Endodermal cell (in vitro differentiated cells): Measurements from ENCODE around the gene NPSR1. TPM values are rescaled to one million over a fixed set of nuclear protein-coding genes. Genes with fewer than 3 reads are reported as not detected.

Experiments
- DNase-seq: peaks from one replicate; pipeline ENCODE4 v3.0.0-alpha.2; 2017
- H3K27ac ChIP-seq: 2 replicates; pipeline ENCODE4 v1.5.1; 2013; ENCODE audit warnings: mild to moderate bottlenecking, low read depth, low read length, moderate library complexity
- H3K27me3 ChIP-seq: 2 replicates; pipeline ENCODE4 v1.6.1; 2013; ENCODE audit warnings: mild to moderate bottlenecking, low read length, moderate library complexity; ENCODE audit not compliant: insufficient read depth, control insufficient read depth, poor library complexity, severe bottlenecking
- H3K36me3 ChIP-seq: 2 replicates; pipeline ENCODE4 v1.7.0; 2013; ENCODE audit warnings: mild to moderate bottlenecking, low read length, moderate library complexity; ENCODE audit not compliant: control insufficient read depth, insufficient read depth
- H3K4me1 ChIP-seq: one replicate; pipeline ENCODE4 v1.7.0; 2013; ENCODE audit warnings: low read length; ENCODE audit not compliant: control insufficient read depth, insufficient read depth
- H3K4me3 ChIP-seq: 2 replicates; pipeline ENCODE4 v1.5.1; 2013; ENCODE audit warnings: mild to moderate bottlenecking, low read length, moderate library complexity
- H3K9ac ChIP-seq: 2 replicates; pipeline ENCODE4 v1.6.1; 2013; ENCODE audit warnings: mild to moderate bottlenecking, low read length, moderate library complexity; ENCODE audit not compliant: poor library complexity, severe bottlenecking; ENCODE audit errors: extremely low read depth
- H3K9me3 ChIP-seq: 2 replicates; pipeline ENCODE4 v1.6.1; 2013; ENCODE audit warnings: mild to moderate bottlenecking, low read length, moderate library complexity; ENCODE audit not compliant: control insufficient read depth
- H3K27ac Mint-ChIP-seq: 2 replicates; pipeline ENCODE4 v1.8.0; 2020; ENCODE audit warnings: mixed read lengths
- H3K27me3 Mint-ChIP-seq: 2 replicates; pipeline ENCODE4 v1.8.0; 2021; ENCODE audit warnings: mild to moderate bottlenecking, mixed read lengths; ENCODE audit not compliant: insufficient read depth
- H3K36me3 Mint-ChIP-seq: 2 replicates; pipeline ENCODE4 v1.8.0; 2020; ENCODE audit warnings: low read depth, mixed read lengths
- H3K4me1 Mint-ChIP-seq: 2 replicates; pipeline ENCODE4 v1.8.0; 2020; ENCODE audit warnings: mixed read lengths
- H3K4me3 Mint-ChIP-seq: 2 replicates; pipeline ENCODE4 v1.8.0; 2020; ENCODE audit warnings: mild to moderate bottlenecking, moderate library complexity, mixed read lengths
- H3K9me3 Mint-ChIP-seq: 2 replicates; pipeline ENCODE4 v1.8.0; 2020; ENCODE audit warnings: mild to moderate bottlenecking, mixed read lengths
- WGBS, 2 experiments: methylation state at CpG; one replicate each; pipeline versions ENCODE4 v1.1.5 to v1.1.7; 2013; ENCODE audit warnings: missing lambda C conversion rate in 2 of 2, mixed read lengths in 1 of 2; ENCODE audit not compliant: insufficient coverage in 1 of 2, insufficient read length in 1 of 2; 5-methylcytosine and 5-hydroxymethylcytosine counted together
- total RNA-seq, 2 donors: library from RNA; stranded (reverse); fragmentation: NEBNext Ultra II Directional in 1 of 2; extraction: Animal tissue kit (Norgen Biotek cat#: 25700) in 1 of 2; gene quantifications; 2 replicates in 1 of 2; 3 replicates in 1 of 2; pipeline ENCODE4 v1.2.1, GENCODE V29; 2021
- TF ChIP-seq, protein P1 (sequence below): fragments of 200-600 bp; sonication (generic); conservative IDR thresholded peaks from 2 replicates; pipeline ENCODE4 v1.5.0; 2021; ENCODE audit warnings: antibody characterized with exemption, mild to moderate bottlenecking

Gene NPSR1
- total RNA-seq, 2 donors from 2014 or later = not detected

DNA sequence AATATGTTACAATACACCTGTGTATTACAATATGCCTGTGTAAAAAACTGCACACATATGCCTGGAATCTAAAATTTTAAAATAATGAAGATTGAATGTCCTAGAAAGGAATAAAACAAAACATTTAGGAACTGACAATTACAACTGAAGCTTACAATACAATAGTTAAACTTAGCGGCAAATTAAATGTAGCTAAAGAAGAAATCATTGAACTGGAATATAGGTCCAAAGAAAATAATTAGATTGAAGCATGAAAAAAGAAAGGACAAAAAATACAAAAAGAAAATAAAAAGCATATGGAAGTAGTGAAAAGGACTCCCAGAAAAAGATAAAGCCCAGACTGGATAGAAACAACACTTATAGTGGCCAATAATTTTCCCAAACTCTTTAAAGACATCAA lies 38.4 kb downstream of the NPSR1 start:
- Histone ChIP-seq H3K9ac (no peak overlapping the region), H3K36me3 (no peaks in the 10 kb centered on the region), H3K27ac (no peak overlapping the region), H3K4me1 (no peaks in the 10 kb centered on the region), H3K9me3 (peaks cover 20% of the 10 kb centered on the region), H3K4me3 (peak overlapping the region; percentile 30), H3K27me3 (no peaks in the 10 kb centered on the region)
- Mint-ChIP-seq H3K4me1 (no peaks in the 10 kb centered on the region), H3K27ac (no peak overlapping the region), H3K4me3 (no peak overlapping the region), H3K36me3 (no peaks in the 10 kb centered on the region), H3K9me3 (peaks cover 41% of the 10 kb centered on the region), H3K27me3 (no peaks in the 10 kb centered on the region)
- TF ChIP-seq, protein P1, sequence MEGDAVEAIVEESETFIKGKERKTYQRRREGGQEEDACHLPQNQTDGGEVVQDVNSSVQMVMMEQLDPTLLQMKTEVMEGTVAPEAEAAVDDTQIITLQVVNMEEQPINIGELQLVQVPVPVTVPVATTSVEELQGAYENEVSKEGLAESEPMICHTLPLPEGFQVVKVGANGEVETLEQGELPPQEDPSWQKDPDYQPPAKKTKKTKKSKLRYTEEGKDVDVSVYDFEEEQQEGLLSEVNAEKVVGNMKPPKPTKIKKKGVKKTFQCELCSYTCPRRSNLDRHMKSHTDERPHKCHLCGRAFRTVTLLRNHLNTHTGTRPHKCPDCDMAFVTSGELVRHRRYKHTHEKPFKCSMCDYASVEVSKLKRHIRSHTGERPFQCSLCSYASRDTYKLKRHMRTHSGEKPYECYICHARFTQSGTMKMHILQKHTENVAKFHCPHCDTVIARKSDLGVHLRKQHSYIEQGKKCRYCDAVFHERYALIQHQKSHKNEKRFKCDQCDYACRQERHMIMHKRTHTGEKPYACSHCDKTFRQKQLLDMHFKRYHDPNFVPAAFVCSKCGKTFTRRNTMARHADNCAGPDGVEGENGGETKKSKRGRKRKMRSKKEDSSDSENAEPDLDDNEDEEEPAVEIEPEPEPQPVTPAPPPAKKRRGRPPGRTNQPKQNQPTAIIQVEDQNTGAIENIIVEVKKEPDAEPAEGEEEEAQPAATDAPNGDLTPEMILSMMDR = no peak
- no peak for DNase-seq
- 90% methylated on average over 1 of the region's 1 CpG; no CpG with 5 or more reads in 1 of the 2 experiments for WGBS, 2 experiments

DNA sequence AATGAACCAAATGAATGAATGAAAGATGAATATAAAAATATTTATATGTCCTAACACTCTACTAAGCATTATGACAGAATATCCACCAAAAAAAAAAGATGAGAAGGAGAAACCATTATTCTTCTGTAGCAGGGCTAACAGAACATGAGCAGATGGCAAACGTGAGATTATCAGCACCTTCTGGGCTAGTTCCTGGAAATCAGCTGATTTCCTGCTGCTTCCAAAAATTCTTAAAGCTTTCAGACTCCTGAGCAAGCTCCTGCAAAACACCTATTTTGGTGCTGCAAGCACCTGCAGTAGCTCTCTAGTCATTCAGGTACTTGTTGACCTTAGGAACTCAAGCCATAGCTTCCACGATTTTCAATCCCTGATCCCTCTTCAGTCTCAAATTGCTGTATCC lies 51.8 kb downstream of the NPSR1 start:
- Mint-ChIP-seq H3K9me3 (no peaks in the 10 kb centered on the region), H3K4me3 (no peak overlapping the region), H3K36me3 (no peaks in the 10 kb centered on the region), H3K4me1 (no peaks in the 10 kb centered on the region), H3K27ac (no peak overlapping the region), H3K27me3 (no peaks in the 10 kb centered on the region)
- H3K27me3 ChIP-seq = no peaks in the 10 kb centered on the region
- TF ChIP-seq, protein P1 = no peak
- no peaks in the 10 kb centered on the region for H3K36me3 ChIP-seq
- WGBS, 2 experiments = 84 to 100% methylated on average over 1 to 2 of the region's 2 CpGs
- H3K4me3 ChIP-seq = no peak overlapping the region
- H3K9ac ChIP-seq = no peak overlapping the region
- H3K4me1 ChIP-seq = no peaks in the 10 kb centered on the region
- H3K9me3 ChIP-seq = no peaks in the 10 kb centered on the region
- no peak overlapping the region for H3K27ac ChIP-seq
- no peak for DNase-seq

DNA sequence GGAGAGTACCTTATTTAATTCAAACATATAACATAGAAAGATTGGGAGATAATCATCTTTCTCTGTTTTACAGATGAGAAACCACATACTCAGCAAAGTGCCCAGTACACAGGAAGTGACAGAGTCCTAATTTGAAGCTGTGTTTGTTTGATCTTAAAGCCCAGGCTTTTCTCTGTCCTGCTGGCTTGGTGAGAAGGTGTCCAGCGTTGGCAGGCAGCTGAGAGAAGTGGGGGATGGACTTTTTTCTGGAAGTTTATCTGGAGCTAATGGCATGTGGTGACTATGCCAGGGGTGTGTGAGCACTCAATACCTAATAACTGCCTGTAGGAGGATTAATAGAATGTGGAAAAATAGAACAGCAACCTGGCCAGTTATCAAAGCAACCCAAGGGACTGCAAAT lies 60.8 kb downstream of the NPSR1 start:
- H3K27ac Mint-ChIP-seq = no peak overlapping the region
- Histone ChIP-seq H3K9me3 (no peaks in the 10 kb centered on the region), H3K4me3 (no peak overlapping the region), H3K27me3 (no peaks in the 10 kb centered on the region), H3K9ac (no peak overlapping the region), H3K27ac (no peak overlapping the region), H3K4me1 (no peaks in the 10 kb centered on the region), H3K36me3 (no peaks in the 10 kb centered on the region)
- H3K9me3 Mint-ChIP-seq = no peaks in the 10 kb centered on the region
- WGBS, 2 experiments = 85% methylated on average over 1 of the region's 1 CpG; no CpG with 5 or more reads in 1 of the 2 experiments
- TF ChIP-seq, protein P1 = no peak
- no peaks in the 10 kb centered on the region for H3K36me3 Mint-ChIP-seq
- no peak overlapping the region for H3K4me3 Mint-ChIP-seq
- H3K4me1 Mint-ChIP-seq = no peaks in the 10 kb centered on the region
- DNase-seq = no peak
- no peaks in the 10 kb centered on the region for H3K27me3 Mint-ChIP-seq
